Osteocyte (in vitro differentiated cells): ENCODE results near the gene SLC38A9. TPM values are rescaled to one million over a fixed set of nuclear protein-coding genes. Genes with fewer than 3 reads are reported as not detected.

ENCODE experiments used
- DNase-seq: peaks from one replicate; pipeline ENCODE4 v3.0.0; 2021; ENCODE audit warnings: mixed read lengths; ENCODE audit not compliant: unreplicated experiment; ENCODE audit errors: extremely low spot score
- H3K27ac Mint-ChIP-seq: one replicate; pipeline ENCODE4 v1.8.0; 2021; ENCODE audit warnings: mild to moderate bottlenecking, mixed read lengths; ENCODE audit not compliant: unreplicated experiment
- H3K27me3 Mint-ChIP-seq: one replicate; pipeline ENCODE4 v1.8.0; 2021; ENCODE audit warnings: mixed read lengths; ENCODE audit not compliant: unreplicated experiment
- H3K36me3 Mint-ChIP-seq: one replicate; pipeline ENCODE4 v1.8.0; 2021; ENCODE audit warnings: mixed read lengths; ENCODE audit not compliant: unreplicated experiment
- H3K4me1 Mint-ChIP-seq: one replicate; pipeline ENCODE4 v1.8.0; 2021; ENCODE audit warnings: mixed read lengths; ENCODE audit not compliant: unreplicated experiment
- H3K4me3 Mint-ChIP-seq: one replicate; pipeline ENCODE4 v1.8.0; 2021; ENCODE audit warnings: mild to moderate bottlenecking, moderate library complexity, mixed read lengths; ENCODE audit not compliant: unreplicated experiment
- H3K9me3 Mint-ChIP-seq: one replicate; pipeline ENCODE4 v1.8.0; 2021; ENCODE audit warnings: mixed read lengths; ENCODE audit not compliant: unreplicated experiment
- total RNA-seq: library from RNA; stranded (reverse); gene quantifications from 2 replicates; pipeline ENCODE4 v1.2.1, GENCODE V29; 2021
- TF ChIP-seq, protein P1 (sequence below): fragments of 200-600 bp; sonication (generic); IDR thresholded peaks from 2 replicates; pipeline ENCODE4 v1.5.0; 2021; ENCODE audit warnings: antibody characterized with exemption, mild to moderate bottlenecking, moderate library complexity

SLC38A9 gene
- total RNA-seq, 1 donor from 2014 or later, result 24.3 TPM

DNA sequence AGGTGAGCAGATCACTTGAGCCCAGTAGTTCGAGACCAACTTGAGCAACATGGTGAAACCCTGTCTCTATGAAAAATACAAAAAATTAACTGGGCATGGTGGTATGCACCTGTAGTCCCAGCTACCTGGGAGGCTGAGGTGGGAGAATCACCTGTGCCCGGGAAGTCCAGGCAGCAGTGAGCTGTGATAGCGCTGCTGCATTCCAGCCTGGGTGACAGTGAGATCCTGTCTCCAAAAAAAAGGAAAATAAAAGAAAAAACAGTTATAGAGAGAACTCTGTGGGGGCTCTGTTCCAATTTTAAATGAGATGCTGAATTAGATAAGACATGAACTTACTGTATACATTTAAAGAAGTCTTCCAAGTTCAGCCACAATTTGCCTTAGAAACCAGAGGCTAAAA lies 44.2 kb downstream of the SLC38A9 start:
- DNase-seq, result no peak
- Mint-ChIP-seq H3K4me3 (no peak overlapping the region), H3K27ac (peak overlapping the region; percentile 83), H3K4me1 (peaks cover 28% of the 10 kb centered on the region), H3K27me3 (no peaks in the 10 kb centered on the region), H3K9me3 (no peaks in the 10 kb centered on the region), H3K36me3 (peaks cover 7% of the 10 kb centered on the region)
- TF ChIP-seq, protein P1, sequence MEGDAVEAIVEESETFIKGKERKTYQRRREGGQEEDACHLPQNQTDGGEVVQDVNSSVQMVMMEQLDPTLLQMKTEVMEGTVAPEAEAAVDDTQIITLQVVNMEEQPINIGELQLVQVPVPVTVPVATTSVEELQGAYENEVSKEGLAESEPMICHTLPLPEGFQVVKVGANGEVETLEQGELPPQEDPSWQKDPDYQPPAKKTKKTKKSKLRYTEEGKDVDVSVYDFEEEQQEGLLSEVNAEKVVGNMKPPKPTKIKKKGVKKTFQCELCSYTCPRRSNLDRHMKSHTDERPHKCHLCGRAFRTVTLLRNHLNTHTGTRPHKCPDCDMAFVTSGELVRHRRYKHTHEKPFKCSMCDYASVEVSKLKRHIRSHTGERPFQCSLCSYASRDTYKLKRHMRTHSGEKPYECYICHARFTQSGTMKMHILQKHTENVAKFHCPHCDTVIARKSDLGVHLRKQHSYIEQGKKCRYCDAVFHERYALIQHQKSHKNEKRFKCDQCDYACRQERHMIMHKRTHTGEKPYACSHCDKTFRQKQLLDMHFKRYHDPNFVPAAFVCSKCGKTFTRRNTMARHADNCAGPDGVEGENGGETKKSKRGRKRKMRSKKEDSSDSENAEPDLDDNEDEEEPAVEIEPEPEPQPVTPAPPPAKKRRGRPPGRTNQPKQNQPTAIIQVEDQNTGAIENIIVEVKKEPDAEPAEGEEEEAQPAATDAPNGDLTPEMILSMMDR, result no peak

DNA sequence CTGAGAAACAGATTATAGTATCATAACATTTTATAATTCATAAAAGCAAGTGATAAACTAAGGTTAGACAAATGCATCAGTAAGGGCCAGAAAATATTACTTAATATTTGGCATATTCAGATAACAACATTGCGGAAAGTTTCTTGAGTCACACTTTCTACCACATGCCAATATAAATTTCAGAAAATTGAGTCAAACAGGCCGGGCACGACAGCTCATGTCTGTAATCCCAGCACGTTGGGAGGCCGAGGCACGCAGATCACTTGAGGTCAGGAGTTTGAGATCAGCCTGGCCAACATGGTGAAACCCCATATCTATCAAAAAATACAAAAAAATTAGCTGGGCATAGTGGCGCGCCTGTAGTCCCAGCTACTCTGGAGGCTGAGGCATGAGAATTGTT lies 47.1 kb downstream of the SLC38A9 start:
- Mint-ChIP-seq H3K27ac (no peak overlapping the region), H3K4me3 (no peak overlapping the region), H3K36me3 (peaks cover 19% of the 10 kb centered on the region), H3K9me3 (no peaks in the 10 kb centered on the region), H3K4me1 (peaks cover 18% of the 10 kb centered on the region), H3K27me3 (no peaks in the 10 kb centered on the region)
- TF ChIP-seq, protein P1, result no peak
- DNase-seq, result no peak

DNA sequence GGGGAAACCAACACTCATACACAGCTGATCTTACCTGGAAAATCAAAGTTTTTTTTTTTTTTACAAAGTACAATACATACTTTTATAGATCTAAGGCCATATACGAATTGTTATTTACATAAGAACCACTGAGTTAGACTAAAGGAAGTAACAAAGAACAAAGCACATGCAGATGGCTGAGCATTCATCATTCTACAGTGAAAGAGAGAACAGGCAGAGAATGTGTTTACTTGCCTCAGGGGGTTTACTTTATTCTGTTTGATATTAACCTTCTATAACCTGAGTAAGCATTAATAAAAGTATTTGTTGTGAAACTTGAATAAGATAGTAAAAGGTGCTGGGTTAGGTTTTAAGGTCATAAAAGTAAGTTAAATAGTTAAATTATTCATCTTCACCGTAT lies 54.7 kb downstream of the SLC38A9 start:
- H3K27me3 Mint-ChIP-seq, result no peaks in the 10 kb centered on the region
- no peaks in the 10 kb centered on the region for H3K9me3 Mint-ChIP-seq
- DNase-seq, result no peak
- H3K4me3 Mint-ChIP-seq, result no peak overlapping the region
- no peak overlapping the region for H3K27ac Mint-ChIP-seq
- TF ChIP-seq, protein P1, result no peak
- H3K36me3 Mint-ChIP-seq, result peaks cover 21% of the 10 kb centered on the region
- H3K4me1 Mint-ChIP-seq, result peaks cover 9% of the 10 kb centered on the region

DNA sequence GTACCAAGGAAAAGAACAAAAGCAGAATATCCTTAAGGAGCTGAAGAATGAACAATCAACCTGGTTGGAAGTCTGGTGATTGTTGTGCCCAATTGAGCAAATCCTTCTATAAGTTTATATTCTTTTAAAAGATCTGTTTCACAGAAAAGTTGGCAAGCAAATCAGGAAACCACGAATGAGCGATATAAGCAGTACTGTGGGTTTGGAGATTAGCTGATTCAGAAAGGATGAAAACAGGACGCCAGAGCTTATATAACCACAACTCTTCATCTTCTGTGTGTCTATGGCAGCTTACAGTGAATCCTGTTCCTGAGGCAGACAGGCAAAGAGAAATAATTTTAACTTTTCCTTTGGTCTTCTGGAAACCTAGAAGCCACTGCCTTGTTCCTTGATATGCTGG lies 61.7 kb downstream of the SLC38A9 start:
- H3K4me1 Mint-ChIP-seq, result peaks cover 4% of the 10 kb centered on the region
- H3K27ac Mint-ChIP-seq, result no peak overlapping the region
- no peak for DNase-seq
- no peaks in the 10 kb centered on the region for H3K9me3 Mint-ChIP-seq
- TF ChIP-seq, protein P1, result no peak
- no peaks in the 10 kb centered on the region for H3K27me3 Mint-ChIP-seq
- peaks cover 25% of the 10 kb centered on the region for H3K36me3 Mint-ChIP-seq
- H3K4me3 Mint-ChIP-seq, result no peak overlapping the region

DNA sequence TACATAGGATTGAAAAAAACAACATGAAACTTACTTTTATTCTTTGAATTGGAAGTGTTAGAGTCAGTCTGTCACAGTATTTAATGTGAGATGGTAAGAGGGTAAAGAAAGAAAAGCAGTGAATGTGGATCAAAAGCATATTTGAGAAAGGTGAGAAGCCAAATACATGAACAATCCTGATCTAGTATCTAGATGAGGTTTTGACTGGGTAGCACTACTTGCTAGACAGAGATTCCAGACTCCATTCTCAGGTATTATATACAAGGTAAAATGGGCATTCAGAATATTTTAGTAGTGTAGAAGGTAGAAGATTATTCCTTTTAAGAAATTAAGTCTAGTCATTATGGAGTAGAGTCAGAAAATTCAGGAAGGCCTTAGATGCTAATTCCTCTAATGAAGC lies 62.2 kb downstream of the SLC38A9 start:
- no peak for DNase-seq
- Mint-ChIP-seq H3K27ac (no peak overlapping the region), H3K4me3 (no peak overlapping the region), H3K9me3 (no peaks in the 10 kb centered on the region), H3K27me3 (no peaks in the 10 kb centered on the region), H3K4me1 (peaks cover 6% of the 10 kb centered on the region), H3K36me3 (peaks cover 28% of the 10 kb centered on the region)
- TF ChIP-seq, protein P1, result no peak
